ENCODE data around the gene ABHD16A.
"Not testable (repeated sequence)": the region's sequence is repeated elsewhere in the genome, so short reads cannot be mapped to it uniquely, and the experiment has no call there.

ABHD16A gene

DNA sequence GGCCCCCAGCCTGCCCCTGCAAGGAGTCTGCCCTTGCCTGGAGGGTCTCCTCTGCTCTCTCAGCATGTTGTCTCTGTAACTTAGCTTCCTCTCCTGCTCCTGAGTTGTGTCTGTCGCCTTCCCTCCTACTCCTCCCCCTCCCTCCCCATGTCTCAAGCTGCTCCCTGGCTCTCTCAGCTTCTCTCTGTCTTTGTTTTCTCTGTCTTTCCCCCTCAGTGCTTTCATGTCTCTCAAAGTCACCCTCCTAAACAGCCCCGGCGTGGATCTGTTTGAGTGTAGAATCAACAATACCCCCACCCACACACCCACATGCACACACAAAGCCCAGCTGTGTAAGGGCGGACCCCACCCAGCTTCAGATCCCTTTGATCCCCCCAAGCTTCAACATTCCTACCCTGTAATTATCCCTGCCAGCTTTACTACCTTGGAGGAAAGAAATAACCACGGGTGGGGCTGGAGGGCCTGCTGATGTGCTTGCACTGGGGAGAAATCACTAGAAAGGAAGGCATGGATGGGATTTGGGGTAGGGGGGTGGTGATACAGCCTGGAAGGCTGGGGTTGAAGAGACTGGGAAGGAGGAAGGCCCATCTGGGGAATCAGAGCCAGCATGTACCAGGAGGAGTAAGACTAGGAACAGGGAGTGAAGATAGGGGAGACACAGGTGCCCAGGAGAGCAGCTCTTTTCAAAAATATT, 11.0 kb upstream of the ABHD16A start:
- no peak for DNase-seq (ENCODE audit: low spot score)

DNA sequence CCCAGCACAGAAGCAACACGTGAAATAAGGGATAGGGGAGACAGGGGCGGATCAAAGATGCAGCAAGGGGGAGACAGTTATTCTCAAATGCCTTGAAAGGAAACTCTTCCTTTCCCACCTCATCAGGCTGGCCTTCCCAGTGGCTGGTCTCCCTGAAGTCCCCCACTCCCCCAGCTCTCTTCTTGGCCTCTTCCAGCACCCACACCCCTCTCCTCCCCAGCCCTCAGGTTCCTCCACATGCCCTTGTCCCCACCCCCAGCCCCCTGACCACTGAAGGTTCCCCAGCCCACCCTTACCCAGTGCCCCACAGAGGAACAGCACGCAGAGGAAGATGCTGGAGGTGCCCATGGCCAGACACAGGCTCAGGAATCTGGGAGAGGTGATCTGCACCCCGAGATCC, 10.3 kb upstream of the ABHD16A start:
- no peak for DNase-seq (ENCODE audit: low spot score)

DNA sequence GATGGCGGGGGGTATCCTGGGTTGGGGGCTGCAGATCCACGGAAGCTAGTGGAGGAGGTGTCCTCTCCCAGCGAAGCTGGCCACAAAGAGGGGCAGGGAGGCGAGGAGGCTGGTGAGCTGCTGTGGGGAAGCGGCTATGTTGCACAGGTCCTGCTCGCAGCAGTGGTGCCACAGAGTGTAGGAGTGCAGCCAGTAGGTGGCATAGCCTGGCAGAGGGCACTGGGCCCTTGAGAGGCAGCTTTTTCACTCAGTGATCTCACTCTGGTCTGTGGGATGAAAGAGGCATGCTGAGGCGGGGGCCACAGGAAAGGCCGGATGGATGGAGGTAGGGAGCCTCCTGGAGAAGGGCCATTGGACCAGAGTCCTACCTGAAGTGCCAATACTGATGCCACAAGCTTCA, 9.2 kb upstream of the ABHD16A start:
- no peak for DNase-seq (ENCODE audit: low spot score)

DNA sequence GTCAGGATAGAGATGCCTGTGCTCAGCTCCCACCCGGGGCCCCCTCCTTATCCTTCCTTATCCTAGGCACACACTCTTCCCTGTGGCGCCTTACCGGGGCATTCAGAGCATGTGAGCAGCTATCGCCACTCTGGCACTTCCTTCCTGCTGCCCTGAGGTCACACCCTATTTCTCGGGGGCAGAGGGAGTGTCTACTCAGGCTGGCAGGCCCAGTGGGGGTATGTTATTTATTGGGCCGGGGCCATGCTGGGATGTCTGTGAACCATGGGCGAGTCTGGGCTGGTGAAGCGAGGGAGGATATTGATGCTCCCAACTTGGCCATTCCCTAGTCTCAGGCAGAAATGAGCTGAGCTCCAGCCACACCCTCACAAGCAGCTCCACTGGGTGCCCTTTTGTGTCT, 8.1 kb upstream of the ABHD16A start:
- no peak for DNase-seq (ENCODE audit: low spot score)

DNA sequence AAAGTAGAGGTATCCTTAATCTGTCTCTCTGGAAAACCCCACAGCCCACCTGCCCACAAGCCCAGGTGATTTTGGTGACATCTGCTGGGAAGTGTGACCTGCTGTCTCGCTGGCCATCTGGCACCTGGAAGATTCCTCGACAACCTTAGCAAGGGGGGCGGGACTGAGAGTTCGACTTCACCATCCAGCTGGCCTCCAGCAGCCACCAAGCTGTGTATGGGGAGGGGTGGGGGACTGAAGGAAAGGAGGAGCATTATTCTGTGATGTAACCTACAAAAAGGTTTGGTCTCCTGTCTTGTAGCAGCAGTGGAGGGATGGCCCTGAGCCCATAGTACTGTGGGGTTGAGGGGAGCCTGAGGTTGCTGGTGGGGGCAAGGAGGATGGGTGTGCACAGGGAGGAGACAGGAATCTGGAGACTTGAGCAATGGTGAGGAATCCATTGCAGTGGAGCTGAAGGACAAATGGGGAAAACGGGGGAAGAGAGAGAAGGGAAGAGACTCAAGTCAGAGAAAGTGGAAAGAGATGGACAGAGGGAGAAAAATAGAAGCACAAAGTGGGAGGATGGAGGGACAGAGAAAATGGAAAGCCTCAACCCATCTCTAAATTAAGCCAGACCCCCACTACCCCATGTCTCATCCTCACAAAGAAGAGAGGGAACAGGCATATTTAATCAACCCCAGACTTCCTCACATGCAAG, 7.5 kb upstream of the ABHD16A start:
- no peak for DNase-seq (ENCODE audit: low spot score)

DNA sequence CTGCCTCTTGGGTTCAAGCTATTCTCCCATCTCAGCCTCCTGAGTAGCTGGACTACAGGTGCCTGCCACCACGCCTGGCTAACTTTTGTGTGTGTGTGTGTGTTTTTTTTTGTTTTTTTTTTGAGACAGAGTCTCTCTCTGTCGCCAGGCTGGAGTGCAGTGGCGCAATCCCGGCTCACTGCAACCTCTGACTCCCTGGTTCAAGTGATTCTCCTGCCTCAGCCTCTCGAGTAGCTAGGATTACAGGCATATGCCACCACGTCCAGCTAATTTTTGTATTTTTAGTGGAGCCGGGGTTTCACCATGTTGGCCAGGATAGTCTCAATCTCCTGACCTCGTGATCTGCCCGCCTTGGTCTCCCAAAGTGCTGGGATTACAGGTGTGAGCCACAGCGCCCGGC, 6.0 kb upstream of the ABHD16A start:
- DNase-seq (ENCODE audit: low spot score) = not testable (repeated sequence)

DNA sequence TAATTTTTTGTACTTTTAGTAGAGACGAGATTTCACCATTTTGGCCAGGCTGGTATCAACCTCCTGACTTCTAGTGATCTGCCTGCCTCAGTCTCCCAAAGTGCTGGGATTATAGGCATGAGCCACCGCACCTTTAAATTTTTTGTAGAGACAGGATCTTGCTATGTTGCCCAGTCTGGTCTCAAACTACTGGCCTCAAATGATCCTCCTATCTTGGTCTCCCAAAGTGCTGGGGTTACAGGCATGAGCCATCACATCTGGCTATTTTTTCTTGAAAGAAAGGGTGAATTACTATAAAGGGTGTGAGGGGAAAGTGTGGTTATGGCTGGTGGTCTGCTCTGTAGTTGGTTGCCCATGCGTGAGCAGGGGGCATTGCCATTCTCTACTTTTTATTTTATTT, 5.1 kb upstream of the ABHD16A start:
- DNase-seq (ENCODE audit: low spot score) = no peak

DNA sequence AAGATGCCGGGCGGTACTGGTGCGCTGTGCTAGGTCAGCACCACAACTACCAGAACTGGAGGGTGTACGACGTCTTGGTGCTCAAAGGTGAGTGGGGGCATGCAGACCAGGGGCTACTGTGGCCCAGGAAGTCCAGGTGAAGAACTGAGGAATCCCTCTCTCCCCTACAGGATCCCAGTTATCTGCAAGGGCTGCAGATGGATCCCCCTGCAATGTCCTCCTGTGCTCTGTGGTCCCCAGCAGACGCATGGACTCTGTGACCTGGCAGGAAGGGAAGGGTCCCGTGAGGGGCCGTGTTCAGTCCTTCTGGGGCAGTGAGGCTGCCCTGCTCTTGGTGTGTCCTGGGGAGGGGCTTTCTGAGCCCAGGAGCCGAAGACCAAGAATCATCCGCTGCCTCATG, 4.6 kb upstream of the ABHD16A start:
- no peak for DNase-seq (ENCODE audit: low spot score)

DNA sequence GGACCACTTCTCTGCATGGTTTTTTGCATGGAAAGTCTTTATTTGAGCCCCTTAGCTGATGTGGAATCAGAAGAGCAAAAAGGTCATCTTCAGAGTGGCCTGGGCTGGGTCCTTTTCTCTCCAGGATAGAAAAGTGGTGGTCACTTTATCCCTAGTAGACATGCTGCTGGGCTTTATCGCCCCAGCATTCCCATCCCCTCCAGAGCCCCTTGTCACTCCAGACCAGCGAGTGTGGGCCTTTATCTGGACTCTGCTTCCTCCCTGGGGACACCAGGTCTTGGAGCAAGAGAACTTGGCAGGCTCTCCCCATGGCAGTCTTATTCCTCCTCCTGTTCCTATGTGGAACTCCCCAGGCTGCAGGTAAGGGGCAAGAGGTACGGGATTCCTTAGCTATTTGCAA, 3.5 kb upstream of the ABHD16A start, which contains the start of gene LY6G6F:
Gene LY6G6F (plus strand): TSS at position 268 of the 400 bp plus-strand sequence. CDS start 41 bp downstream, at position 309.
- no peak for DNase-seq (ENCODE audit: low spot score)

DNA sequence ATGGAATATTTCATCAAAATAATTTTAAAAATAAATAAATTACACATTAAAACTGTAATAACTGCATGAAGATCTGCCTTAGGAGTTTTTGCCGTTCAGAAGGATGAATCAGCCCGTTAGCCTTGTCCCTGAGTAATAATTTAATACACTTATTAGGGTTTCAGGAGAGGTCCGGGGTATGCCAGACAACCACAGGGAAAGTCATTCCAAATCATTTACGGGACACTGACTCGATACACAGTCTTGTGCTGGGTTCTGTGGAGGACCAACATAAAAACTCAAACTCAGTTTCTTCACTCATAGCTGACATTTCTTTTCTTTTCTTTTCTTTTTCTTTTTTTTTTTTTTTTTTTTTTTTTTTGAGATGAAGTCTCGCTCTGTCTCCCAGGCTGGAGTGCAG, 2.8 kb upstream of the ABHD16A start:
- no peak for DNase-seq (ENCODE audit: low spot score)

DNA sequence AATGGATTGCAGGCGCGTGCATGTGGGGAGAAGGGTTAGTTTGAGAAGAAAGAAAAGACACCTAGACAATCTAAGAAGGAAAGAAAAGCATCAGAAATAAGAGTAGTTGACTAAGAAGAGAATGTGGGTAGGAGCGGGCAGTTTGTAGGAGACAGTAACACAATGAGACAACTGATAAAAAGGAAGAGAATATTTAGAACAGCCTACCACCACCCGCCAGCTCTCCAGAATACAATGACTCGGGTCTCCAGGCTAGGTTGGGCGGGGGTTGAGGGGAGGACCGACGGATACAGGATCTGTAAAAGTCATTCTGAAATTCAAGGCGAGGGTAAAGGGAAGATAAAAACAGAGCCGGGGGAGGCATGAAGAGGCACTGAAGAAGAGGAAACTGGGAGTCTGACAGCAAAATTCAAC, 712 bp downstream of the ABHD16A start:
- no peak for DNase-seq (ENCODE audit: low spot score)

DNA sequence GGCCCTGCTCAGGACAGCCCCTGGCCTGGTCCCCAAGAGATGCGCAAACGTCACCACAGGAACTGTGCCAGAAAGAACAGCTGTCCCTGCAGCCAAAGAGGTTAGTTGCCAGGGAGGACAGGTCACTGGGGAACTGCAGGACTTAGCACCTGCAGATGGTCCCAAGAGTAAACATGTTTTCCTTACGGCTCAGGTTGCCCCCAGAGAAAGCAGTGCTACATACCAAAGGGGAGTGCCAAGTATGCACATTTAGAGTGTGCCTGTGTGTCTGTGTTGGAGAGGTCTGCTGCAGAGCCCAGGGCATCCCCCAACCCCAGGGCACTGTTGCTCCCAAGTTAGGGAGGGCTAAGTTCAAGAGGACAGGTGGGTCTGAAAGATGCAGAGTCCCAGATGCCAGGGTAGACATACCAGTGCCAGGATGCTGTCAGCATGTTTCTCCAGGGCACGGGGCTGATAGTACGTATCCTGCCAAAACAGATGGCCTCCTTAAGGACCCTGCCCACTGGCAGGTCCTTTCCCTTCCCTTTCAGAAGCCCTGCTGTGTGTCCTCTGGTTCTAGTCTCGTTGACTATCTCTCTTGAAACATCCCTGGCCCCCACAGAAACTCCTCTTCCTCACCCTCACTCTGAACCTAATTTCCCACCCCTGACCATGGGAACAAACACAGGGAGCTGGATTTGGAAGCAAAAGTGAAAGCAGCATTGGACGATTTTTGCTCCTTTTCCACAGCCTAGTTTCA, 1.3 kb downstream of the ABHD16A start:
- no peak for DNase-seq (ENCODE audit: low spot score)

DNA sequence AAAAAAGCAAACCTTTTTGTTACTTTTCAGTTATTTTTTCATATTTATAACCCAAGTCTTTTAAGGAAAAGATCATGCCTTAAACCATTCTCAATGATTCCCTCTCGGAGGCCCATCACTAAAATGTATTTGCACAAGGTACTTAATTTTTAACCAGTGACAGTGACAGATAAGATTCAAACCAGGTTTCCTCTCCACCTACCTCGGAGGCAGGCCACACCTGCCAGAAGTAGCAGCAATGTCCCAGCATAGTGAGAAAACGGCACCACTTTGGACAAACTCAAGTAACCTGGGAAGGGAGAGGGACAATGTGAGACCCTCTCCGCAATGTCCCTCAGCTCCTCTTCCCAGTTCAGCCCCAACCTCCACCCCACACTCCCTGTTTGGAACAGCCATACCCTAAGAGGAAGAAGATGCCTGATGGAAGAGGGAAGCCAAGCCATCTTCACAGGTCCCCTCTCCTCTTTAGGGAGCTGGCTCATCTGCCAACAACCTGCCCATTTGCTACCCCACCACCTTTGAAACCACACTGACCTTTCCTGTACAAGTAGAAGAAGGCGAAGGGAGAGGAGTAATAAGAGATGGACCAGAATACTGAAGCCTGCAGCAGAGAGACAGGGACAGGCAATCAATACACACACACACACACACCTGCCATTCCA, 2.3 kb downstream of the ABHD16A start:
- DNase-seq (ENCODE audit: low spot score) = no peak

DNA sequence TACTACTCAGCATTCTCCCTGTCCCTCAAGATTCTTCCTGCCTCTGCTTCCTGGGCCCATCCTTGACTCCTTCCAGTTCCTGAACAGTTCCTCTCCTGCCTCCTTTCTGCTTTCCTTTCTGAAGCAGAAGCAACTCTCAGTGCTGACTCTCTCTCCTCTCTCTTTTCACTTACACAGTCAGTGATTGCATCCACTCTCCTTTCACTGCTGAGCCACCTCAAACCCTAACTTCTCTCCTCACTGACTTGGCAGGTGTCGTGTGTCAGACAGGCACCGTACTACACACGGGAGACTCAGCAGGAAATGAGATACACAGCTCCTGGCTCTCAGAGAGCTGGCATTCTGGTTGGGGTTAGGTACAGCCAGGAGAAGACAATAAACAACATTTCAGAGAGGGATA, 5.6 kb downstream of the ABHD16A start:
- DNase-seq (ENCODE audit: low spot score) = no peak

DNA sequence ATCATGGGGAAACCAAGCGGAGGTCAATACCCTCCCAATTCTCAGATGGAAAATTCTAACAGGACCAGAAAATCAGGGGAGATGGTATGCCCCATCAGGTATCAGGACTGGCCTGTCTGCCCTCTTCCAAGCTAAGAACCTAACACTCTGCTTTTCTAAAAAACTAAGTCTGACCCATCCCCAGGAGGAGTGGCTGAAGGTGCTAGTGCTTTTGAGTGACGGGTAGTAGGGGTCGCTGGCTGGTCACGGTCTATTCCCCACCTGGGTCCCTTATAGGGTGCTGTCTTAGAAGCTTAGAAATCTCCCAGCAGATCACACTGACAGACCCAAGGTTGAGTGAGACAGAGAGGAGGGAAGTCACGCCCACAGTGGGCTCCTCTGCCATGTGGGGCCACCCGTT, 9.6 kb downstream of the ABHD16A start:
- DNase-seq (ENCODE audit: low spot score) = no peak

DNA sequence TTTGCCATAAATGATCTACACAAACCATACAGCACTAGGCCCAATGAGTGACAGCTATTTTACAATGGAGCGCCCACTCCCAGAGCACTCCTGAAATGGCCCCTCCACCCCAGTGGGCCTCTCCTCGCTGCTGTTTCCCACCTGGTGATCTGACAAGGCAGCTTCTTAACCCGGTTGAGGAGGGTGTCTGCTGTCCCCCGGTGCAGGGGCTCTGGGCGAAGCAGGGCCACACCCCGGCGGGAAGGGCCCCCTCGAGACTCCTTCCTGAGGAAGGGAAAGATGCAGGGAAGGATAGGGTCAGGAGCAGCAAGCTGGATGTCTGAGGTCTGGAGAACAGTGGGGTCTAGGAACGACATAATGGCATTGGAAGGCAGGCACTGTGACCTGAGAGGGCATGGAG, 10.2 kb downstream of the ABHD16A start:
- DNase-seq (ENCODE audit: low spot score) = no peak

DNA sequence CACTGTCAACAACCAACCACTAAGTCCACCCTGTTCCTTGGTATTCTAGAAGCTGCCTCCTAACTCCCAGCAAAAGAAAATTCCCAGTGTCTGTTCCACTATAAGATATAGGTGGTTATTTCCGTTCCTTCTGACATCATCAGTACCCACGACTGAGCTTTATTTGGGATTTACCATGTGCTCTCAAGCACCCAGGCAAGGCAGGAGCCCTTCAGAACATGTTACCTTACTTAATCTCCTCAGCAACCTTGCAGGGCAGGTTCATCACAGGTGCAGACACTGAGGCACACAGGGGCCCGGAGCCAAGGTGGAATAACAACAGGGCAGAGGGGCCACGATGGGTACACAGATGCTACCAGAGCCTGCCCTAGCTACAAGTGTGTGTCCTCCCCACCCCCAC, 10.8 kb downstream of the ABHD16A start:
- DNase-seq (ENCODE audit: low spot score) = no peak

DNA sequence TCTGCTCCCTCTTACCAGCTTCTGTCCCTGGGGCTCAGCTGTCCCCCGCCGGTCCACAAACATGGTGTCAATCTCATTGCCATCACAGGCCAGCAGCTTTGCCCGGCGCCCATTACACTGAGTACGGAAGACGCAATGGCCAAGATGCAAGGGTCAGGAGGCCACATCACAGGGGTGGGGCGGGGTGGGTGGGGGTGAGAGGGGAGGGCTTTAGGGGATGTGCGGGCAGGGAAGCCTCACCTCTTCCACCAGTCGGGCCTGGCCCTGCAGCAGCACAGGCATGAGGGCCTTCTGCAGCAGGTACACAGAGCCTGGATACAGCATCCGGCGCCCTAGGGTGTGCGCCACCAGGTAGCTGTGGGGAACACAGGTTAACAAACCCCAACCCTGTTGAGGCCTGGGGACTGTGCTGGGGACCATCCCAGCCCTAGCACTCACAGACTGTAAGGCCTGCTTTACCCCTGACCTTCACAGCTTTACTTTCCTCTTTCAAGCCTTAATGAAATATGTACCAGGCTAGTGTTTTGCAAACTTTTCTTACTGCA, 11.5 kb downstream of the ABHD16A start:
- DNase-seq (ENCODE audit: low spot score) = no peak

DNA sequence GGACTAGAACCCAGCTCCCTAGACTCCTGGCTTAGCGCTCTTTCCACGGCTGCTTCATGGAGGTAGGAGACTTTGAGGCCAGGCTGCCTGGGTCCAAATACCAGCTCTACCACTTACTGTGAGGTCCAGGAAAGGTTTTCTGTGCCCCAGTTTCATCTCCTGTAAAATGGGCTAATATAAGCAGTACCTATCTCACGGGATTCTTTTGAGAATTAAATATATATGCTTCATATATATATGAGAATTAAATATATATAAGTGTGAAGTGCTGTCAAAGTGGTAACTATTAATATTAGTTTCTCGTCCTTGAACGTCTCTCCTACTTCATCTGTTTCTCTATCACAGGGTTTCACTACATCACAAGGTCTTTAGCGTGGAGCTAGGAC, 12.1 kb downstream of the ABHD16A start:
- DNase-seq (ENCODE audit: low spot score) = no peak

DNA sequence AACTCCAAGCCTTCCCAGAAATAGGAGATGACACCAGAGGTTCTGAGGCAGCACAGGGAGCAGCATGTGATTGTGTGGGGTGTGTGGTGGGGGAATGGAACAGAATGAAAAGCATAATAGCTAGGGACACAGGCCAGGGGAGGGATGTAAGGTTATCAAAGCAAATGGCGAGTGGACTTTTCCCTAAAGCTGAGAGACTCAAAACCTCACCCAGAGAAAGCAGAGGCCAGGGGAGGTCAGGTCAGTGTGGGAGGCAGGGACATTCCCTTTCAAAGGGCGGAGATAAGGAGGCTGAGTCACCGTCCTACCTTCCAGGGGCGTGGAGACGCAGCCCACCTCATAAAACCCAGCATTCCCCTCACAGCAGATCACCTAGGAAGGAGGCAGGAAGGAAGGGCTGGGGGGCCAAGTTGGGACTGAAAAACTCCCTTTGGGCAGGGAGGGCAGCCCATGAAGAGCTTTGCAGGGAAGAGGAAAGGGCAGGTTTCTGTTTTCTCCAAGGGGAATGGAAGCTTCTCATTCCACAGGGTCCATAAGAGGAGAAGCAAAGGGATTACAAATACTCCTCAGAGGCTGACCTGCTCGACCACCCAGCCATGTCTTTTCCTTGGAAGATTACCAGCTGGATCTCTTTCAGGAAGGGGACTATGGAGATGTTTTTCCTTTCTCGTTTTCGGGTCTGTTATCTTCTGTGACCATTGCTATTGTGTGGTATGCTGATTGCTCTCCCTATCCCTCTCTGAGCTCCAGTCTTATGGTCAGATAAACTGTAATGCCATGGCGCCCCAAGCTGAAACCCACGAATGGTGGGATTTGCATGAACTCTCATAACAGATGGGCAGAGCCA, 12.7 kb downstream of the ABHD16A start:
- no peak for DNase-seq (ENCODE audit: low spot score)
